ENCODE measurements around the gene RAB10.

The RAB10 gene

DNA sequence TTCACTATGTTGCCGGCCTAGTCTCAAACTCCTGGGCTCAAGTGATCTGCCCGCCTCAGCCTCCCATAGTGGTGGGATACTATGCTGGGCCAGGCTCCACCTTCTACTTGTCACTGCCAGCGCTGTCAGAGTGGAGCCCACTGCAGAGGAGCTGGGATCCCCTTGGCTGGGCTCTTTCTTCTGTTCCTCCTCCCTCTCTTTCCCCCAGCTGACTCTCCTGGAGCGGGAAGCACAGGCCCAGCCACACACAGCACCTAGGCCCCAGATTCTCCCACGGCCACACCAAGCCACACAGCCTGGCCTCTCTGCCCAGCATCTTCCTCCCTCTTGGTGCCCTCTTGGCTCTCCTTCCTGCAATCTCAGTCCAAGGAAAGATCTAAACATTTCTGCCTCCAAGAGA is 135.3 kb downstream of the RAB10 start:
- TF ChIP-seq, protein P1, sequence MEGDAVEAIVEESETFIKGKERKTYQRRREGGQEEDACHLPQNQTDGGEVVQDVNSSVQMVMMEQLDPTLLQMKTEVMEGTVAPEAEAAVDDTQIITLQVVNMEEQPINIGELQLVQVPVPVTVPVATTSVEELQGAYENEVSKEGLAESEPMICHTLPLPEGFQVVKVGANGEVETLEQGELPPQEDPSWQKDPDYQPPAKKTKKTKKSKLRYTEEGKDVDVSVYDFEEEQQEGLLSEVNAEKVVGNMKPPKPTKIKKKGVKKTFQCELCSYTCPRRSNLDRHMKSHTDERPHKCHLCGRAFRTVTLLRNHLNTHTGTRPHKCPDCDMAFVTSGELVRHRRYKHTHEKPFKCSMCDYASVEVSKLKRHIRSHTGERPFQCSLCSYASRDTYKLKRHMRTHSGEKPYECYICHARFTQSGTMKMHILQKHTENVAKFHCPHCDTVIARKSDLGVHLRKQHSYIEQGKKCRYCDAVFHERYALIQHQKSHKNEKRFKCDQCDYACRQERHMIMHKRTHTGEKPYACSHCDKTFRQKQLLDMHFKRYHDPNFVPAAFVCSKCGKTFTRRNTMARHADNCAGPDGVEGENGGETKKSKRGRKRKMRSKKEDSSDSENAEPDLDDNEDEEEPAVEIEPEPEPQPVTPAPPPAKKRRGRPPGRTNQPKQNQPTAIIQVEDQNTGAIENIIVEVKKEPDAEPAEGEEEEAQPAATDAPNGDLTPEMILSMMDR (IDR thresholded peaks at IDR 0.05; ENCODE audit: low read length, missing control alignments): no peak
- DNase-seq (ENCODE audit: low read depth): no peak
- H3K4me3 ChIP-seq (replicated peaks; ENCODE audit: low read depth, low read length): no peak overlapping the region

DNA sequence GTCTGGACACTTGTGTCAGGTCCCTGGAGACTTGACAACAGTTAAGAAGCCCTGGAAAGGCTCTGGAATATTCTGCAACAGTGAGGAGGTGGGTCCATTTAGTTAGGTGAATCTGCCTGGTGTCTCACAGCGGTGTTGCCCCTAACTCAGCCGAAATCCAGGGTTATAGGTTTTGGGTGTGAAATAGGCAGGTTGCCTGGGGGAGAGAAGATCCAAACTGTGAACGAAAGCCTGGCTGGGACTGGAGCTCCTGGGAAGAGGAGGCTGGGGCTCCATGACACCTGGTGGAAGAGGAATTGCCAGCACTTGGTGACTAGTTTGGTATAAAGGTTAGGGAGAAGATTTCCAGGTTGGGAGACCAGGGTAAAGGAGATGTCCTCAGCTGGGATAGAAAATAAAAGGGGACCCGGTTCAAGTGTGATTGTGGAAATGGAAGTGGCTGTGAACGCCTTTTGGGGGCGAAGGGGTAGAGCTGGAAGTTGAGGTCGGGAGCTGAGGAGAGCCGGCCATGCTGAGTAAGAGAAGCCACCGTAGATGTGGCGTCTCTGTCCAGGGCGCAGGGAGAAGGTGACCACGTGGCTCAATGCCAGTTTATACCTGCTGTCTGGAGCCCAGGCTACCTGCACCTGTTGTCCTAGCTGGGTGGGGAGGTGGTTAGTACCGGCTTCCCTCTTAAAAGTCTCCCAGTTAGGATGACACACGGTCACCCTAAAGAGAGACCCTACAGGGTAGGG is 136.0 kb downstream of the RAB10 start:
- no peak overlapping the region for H3K4me3 ChIP-seq (replicated peaks; ENCODE audit: low read depth, low read length)
- TF ChIP-seq, protein P1 (IDR thresholded peaks at IDR 0.05; ENCODE audit: low read length, missing control alignments): no peak

DNA sequence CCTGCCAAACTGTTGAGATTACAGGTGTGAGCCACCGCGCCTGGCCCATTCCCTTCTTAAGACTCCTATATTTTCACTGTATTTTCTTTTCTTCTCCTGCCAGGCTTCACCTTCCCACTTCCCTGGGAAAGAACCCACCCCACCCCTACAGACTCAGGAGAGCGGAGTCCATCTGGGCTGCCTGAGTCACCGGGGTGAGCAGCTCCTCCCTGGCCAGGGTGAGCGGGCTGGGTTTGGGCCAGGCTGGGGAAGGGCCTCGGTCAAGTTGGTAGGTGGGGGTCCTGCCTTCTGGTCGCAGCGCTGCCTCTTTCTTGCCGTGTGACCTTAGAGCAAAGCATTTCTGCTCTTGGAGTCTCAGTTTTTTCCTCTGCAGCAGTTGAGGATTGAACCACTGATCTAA is 136.9 kb downstream of the RAB10 start:
- TF ChIP-seq, protein P1 (IDR thresholded peaks at IDR 0.05; ENCODE audit: low read length, missing control alignments): no peak

More for the DNA sequence above, 136.0 kb downstream of the RAB10 start:
- DNase-seq (ENCODE audit: low read depth): no peak

DNA sequence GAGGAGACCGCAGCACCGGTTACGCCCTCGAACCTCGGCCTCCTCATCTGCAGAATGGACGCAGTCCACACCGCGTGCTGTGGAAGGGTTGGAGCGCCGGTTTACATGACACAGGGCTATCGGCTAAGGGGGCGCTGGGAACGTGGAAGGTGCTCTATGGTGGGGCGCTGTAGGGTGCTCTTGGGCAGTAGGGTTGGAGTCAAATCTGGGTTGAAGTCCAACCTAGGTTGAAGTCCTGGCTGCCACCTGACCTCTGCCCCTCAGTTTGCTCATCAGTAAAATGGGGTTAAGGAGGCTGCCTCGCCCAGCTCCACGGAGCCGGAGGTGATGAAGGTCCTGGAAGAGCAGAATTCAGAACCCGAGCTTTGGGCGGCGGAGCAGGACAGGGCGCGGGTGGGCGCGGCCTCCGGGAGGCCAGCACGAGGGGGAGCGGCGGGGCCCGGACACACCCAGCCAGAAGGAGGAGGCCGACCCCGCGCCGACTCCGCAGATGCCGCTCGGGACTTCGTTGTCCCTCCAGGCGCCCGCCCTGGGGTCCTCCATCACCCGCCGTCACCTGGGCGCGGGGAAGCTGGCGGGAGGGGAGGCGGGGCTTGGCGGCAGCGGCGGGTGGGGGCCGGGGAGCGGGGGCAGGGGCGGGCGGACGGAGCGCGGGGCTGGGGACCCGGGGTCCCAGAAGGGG is 138.4 kb downstream of the RAB10 start:
- TF ChIP-seq, protein P1 (IDR thresholded peaks at IDR 0.05; ENCODE audit: low read length, missing control alignments): no peak
- no peak overlapping the region for H3K4me3 ChIP-seq (replicated peaks; ENCODE audit: low read depth, low read length)
- DNase-seq (ENCODE audit: low read depth): no peak

More for the DNA sequence above, 136.9 kb downstream of the RAB10 start:
- no peak overlapping the region for H3K4me3 ChIP-seq (replicated peaks; ENCODE audit: low read depth, low read length)
- DNase-seq (ENCODE audit: low read depth): no peak

DNA sequence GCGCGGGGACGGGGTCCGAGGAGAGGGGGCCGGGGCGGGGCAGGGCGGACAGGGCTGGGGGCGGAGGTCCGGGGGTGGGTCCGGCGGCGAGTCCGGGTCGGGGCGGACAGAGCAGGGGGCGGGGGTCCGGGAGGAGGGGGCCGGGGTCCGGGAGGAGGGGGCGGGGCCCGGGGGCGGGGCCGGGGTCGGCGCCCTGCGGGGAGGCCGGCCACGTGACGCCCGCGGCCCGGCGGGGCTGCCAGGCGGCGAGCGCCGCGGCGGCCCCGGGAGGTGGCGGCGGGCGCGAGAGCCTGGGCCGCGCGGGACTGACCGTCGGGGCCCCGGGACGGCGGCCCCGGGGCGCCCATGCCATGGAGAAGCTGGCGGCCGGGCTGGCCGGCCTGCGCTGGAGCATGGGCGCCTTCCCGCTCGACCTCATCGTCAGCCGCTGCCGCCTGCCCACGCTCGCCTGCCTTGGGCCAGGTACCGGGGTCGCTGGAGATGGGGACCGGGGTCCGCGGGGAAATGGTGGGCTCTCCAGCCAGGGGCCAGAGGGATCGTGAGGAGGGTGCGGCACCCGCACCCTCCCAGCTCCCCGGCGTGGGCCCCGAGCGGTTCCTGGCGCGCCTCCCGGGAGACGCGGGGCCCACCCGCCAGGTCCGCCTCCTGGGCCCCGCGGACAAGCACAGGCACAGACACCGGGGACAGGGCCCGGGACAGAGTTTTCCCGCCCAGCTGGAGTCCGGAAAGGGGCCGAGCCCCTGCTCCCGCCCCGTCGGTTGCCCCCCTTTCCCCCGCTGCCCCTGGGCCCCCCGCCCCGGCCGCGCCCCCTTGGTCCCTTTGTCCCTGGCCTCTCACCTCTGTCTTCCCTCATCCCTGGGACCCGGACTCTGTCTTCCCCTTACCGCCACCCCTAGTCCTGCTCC is 139.2 kb downstream of the RAB10 start, which contains the start of gene GAREM2:
Gene GAREM2 (plus strand): TSS at position 218 of the 905 bp plus-strand sequence. CDS start 133 bp downstream, at position 351.
- TF ChIP-seq, protein P1 (IDR thresholded peaks at IDR 0.05; ENCODE audit: low read length, missing control alignments): no peak
- peak within 1 kb of the TSS; percentile 40 for H3K4me3 ChIP-seq (replicated peaks; ENCODE audit: low read depth, low read length)
- no peak for DNase-seq (ENCODE audit: low read depth)

DNA sequence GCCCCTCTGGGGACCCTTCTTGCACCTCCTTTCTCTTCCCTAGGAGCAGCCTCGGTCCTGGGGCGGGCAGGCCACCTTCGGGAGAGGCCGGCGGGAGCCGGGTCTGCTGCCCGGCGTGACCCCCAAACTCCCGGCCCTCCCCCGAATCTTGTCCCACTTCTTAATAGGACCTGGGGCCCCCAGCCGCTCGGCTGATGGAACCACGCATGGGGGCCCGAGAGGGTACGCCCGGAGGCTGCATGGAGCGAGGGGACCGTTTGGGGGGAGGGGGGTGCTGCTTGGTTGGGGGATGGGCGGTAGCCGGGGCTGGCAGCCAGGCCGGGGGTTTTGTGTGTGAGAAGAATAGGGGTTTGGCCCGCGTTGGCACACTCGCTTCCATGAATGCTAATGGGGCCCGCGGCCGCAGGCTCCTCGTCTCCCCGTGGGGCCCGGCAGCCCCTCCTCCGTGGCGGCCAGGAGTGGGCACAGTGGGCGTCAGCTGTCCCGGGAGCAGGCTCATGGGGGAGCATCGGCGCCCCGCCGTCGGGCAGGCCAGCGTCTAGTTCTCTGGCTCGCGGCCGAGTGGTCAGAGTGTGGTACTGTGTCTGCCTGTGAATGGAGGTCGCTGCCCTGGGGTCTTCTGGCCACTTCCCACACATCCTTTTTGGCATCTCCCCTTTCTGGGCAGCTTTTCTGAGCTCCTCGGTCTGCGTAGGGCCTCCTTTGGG is 140.0 kb downstream of the RAB10 start:
- H3K4me3 ChIP-seq (replicated peaks; ENCODE audit: low read depth, low read length): no peak overlapping the region
- DNase-seq (ENCODE audit: low read depth): no peak
- TF ChIP-seq, protein P1 (IDR thresholded peaks at IDR 0.05; ENCODE audit: low read length, missing control alignments): no peak

Measured in fibroblast of pulmonary artery (primary cell).